Pons (tissue), 1 donor: ENCODE data around the gene PAIP2B.
"Not testable (repeated sequence)": the region's sequence is repeated elsewhere in the genome, so short reads cannot be mapped to it uniquely, and the experiment has no call there.

Experiments used
- DNase-seq: peaks from one replicate; pipeline ENCODE4 v3.0.0-alpha.2; 2016; ENCODE audit warnings: low spot score

PAIP2B gene, protein sequence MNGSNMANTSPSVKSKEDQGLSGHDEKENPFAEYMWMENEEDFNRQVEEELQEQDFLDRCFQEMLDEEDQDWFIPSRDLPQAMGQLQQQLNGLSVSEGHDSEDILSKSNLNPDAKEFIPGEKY

DNA sequence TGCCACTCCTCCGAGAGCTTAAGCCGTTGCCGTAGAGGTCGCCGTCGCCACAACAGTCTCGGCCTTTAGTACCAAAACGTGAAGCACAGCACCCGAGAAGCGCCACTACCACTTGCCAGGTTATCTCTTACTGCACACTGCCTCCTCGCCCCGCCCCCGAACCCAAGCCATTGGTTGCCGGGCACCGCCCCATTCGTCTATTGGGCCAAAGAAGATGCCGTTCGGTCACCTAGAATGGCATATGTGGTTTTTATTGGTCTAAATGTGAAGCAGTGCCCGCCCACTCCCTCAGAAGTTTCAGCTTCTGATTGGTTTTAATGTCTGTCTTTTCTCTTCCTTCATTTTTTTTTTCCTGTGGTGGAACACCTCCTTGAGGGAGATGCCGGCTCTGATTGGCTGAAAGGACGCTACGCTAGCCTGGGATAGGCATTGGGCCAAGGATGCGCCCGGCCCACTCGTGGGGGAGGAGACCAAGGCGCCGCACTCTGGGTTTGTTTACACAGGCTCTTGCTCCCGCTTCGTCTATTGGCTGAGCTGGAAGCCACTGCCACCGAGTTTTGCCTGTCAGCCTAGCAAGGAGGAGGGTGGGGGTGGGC, at the start of gene PAIP2B:
Gene PAIP2B (minus strand): TSS at position 139 of the 596 bp plus-strand sequence. CDS start 24,514 bp downstream, outside the sequence.
- peak; percentile 100 for DNase-seq

DNA sequence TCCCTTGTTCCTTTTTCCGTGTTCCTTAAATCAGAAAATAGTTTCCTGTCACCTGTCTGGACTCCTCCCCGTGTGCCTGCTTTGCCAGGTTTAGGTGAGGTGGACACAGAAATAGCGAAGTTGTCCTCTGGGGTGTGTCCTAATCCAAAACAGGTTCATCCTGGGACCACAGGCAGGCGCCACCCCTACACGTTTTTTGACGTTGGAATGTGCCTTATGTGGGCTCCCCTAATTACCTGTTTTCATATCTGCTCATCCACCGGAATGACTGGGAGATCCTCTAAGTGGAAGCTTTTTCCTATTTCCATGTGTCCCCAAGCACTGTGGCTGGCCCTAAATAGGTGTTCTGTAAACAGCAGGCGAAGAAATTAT, 49.0 kb upstream of the PAIP2B start:
- no peak for DNase-seq

DNA sequence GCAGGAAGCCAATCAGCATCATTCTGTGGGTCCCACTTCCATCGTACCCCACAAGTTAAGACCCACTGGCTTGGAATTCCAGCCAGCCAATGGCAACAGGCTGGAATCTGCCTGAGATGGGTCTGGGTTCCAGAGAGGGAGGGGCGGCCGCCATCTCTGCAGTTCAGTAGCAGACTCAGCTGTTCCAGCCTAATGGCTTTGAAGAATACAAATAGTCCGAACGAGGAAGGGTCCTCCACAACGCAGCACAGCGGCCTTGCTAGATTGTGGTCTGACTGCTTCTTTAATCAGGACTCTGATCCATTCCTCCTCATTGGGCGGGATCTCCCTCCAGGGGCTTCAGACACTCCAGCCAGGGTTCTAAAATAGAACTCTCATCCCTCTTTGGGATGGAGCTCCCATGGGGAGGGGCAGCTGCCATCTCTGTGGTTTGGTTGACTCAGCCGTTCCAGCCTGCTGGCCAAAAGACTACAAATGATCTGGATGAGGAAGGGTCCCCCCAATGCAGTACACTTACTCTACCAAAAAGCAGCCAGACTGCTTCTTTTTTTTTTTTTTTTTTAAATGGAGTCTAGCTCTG, 42.7 kb upstream of the PAIP2B start:
- DNase-seq, result no peak

DNA sequence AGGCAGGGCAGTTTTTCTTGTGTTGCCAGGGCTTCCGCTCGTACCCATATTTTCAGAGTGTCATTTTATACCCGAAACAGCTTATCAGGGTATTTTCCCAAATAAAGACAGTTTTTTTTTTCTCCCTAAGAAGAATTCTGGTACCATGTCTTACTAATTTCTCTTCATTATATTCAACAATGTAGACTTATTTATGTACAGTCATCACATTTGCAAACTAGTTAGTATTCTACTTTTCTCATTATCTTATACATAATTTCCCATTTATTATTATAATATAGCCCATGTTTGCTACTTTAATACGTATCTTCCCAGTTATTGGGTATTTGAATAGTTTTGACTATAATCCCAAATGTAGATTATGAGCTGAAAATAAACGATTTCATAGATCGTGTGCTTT, 36.5 kb upstream of the PAIP2B start:
- DNase-seq, result no peak

DNA sequence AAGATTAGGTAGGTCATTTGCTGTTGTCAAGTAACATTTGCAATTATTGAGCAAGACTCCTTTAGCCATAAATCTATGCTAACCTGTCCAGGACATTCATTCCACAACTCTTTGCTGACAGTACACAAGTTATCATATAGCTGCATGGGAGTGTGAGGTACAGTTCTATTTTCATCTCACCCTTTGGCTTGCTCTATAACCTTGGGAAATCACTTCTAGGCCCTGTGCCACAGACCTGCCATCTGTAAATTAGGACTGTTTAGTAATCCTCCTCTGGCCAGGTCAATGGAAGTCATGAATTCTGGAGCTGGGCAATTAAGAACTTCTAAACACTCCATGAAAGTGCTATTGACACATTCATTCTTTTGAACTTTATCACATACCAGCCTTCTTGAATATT, 34.6 kb upstream of the PAIP2B start:
- no peak for DNase-seq

DNA sequence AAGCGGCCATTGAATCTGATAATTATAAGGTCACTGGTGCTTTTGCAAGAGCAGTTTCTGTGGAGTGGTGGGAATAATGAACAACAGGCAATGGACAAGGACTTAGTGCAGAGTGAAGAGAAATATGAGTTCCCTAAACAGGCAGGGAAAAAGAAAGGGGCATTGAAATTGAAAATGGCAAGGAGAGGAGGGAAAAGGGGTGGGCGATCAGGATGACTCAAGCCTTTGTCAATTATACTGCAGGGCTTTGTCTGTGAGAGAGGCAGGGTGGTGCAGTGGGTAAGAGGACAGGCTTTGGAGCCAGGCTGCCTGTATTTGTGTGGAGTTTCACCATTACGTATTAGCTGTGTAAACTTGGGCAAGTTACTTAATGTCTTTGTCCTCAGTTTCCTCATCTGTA, 29.5 kb upstream of the PAIP2B start:
- peak; percentile 98 for DNase-seq

DNA sequence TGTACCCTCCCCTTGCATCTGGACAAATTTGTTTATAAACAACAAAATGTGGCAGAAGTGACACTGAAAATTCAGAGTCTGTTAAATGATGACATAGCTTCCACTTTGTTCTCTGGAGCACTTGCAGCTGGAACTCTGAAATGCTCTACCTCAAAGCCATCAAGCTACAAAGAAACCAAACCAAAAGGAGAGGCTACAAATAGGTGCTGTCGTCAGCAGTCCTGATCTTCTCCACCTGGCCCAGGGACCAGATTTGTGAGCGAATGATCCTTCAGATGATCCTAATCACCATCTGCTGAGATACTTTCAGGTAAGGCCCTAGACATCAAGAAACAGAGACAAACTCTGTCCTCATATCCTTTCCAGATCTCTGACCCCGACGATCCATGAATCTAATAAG, 27.9 kb upstream of the PAIP2B start:
- DNase-seq, result no peak

DNA sequence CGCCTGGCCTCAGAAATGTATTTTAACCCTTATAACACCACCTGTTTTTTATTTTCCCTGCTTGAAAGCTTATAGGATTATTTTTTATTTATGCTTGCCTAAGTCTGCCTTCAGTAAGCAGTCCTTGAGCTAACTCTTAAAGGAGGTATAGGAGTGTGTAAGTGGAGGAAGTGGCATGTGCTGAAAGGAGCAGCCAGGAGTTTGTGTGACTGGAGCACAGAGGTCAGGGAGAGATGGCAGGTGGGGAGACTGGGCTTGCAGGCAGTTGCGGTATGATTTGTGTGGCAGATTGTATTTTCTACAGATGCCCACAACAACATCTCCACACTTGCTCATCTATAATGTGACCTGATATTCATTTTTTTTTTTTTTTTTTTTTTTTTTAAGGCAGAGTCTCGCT, 27.2 kb upstream of the PAIP2B start:
- no peak for DNase-seq

DNA sequence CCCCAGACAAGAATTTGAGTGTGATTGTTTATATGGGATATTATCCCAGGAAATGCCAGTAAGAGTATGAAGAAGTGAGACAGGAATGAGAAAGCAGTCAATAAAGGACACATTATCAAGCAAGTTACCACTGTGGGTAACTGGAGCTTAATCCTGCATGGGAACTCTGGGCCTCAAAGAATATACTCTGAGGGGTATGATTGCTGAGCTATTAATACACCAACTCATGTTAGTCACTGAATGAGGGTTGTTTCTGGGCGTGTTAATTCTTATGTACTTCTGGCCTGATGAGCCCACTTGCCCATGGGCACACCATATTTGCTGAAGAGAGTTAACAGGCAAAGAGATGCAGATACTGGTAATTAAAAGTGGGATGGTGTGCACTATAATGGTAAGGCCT, 26.6 kb upstream of the PAIP2B start:
- DNase-seq, result no peak

DNA sequence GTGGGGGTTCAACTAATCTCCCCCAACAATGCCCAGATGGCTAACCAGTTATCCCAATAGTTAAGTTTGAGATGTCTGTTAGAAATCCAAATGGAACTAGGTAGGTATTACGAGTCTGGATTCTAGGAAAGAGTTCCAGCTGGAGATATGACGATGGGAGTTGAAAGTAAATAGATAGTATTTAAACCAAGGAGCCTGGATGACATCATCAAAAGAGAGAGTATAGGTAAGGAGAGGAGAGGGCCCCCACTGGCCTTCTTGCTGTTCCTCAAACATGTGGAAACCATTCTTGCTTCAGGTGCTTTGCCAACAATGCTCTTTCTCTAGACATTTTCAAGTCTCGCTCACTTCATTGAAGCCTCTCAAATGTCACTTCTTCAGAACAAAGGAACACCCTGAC, 26.0 kb upstream of the PAIP2B start:
- no peak for DNase-seq

DNA sequence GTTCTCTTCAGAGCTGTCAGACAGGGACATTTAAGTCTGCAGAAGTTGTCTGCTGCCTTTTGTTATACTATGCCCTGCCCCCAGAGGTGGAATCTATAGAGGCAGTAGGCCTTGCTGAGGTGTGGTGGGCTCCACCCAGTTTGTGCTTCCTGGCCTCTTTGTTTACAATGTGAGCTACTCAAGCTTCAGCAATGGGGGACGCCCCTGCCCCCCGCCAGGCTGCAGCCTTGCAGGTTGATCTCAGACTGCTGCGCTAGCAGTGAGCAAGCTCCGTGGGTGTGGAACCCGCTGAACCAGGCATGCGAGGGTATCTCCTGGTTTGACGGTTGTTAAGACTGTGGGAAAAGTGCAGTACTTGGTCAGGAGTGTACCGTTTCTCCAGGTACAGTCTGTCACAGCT, 24.0 kb upstream of the PAIP2B start:
- DNase-seq, result no peak

DNA sequence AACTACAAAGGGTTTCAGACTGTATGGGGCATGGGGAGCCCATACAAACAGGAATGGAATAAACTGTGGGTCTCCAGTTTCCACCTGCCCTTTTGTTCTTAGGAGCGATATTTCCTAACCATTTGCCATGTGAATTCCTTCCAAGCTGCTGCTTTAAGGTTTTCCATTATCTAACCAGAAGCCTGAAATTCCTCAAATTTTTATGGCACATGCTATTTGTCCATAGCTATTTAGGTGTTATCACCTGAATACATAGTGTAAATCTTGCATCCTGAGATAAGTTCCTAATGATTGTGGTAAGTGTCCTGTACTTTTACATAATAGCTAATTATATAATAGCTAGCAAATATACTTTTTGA, 17.4 kb upstream of the PAIP2B start:
- no peak for DNase-seq

DNA sequence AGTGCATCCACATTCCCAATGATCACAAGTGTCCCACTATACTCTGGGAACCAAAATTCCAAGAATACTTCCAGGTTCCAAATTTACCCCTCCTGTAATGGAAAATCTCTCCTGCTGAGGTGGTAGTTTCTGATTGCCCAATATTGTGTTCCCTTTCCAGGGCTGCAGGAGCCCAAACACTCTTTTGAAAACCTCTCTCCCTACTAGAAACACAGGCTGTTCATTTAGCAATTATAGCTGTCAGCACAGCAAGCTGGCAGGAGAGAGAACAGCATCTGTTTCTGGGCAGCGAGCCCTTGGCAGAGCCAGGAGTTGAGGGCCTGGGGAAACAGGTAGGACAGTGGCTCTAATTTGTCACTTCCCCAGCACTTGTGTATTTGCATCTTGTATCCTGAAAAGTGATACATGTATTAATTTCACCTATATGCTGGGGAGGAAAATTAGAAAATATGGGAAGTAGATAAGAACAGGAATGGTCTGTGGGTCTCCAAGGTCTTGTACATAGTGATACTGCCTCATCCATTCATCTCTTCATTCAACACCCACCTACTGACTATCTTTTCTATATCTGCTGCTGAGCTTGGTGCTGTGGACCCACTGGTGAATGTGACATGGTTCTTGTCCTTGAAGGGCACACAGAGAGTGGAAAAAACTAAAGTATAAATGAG, 16.9 kb upstream of the PAIP2B start:
- DNase-seq, result peak; percentile 35

DNA sequence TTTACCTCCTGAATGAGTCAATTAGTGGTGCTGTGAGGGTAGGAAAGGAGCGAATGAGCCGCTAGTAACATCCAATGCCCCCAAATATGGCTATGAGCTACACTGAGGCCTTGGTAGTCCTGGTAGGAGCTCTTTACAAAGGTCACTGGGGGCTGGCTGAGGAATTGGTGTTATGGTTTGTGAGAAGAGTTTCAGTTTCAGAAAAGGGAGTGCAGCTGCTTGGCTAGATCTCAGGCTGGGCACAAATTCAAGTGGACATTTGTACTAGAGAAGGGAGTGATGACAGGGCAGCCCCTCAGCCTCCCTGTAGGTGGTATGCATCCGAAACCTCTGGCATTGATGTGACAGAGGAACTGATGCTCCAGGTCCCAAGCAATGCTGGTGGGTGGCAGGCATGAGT, 13.9 kb upstream of the PAIP2B start:
- peak; percentile 32 for DNase-seq

DNA sequence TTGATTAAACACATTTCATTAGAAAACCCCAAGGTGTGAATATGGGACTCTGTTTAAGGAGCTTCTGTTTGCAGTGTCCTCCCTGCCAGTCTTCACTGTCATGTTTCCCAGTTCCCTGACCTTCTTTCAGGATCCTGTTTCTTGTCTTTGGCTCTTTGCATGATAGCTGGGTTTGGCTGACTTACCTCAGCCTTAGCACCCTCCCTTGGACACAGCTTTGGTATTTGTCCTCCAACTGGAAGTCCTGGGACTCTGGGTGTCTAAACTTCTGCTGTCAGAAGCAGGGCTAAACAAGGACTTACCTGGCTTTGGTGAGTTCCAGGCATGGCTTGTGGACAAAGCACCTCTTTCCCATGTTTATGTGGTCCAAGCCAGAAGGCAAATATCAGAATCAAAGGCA, 11.2 kb upstream of the PAIP2B start:
- no peak for DNase-seq

DNA sequence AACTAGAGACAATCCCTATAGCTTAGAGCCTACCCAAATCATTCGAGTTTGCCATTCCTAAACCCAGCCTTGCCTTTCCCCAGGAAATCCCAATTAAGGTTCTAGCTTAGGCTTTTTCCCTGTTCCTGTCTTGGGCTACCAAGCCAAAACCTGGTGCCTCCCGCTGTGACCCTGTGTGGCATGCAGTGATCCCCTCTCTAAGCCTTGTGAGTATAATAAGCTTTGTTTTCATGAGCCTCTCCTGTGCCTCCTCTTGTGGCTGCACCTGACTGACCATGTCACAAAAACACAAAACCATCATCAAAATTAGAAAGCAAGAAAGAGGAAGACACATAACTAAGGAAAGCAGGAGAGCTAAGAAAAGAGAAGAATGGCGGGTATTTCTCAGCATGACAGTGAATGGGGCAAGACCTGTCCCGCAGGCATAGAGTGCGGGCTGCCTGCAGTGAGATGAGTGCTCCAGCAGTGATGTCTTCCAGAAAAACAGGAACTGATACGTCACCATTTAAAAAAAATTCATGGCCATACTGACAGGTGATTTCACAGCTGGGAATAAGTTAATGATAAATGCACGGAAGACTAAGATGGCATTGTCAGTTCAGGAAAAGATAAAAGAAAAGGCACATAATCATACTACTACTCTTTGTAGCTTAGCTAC, 9.2 kb upstream of the PAIP2B start:
- no peak for DNase-seq

DNA sequence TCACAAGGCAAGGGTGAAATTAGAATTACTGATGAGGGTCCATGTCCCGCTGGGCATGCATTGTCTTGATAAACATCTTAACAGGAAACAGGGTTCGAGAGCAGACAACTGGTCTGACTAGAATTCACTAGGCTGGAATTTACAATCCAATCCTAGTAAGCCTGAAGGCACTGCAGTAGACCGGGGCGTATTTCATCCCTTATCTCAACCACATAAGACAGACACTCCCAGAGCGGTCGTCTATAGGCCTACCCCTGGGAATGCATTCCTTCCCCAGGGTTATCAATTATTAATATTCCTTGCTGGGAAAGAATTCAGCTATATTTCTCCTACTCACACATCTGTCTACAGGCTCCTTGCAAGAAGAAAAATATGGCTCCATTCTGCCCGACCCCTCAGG, 6.2 kb upstream of the PAIP2B start:
- not testable (repeated sequence) for DNase-seq

DNA sequence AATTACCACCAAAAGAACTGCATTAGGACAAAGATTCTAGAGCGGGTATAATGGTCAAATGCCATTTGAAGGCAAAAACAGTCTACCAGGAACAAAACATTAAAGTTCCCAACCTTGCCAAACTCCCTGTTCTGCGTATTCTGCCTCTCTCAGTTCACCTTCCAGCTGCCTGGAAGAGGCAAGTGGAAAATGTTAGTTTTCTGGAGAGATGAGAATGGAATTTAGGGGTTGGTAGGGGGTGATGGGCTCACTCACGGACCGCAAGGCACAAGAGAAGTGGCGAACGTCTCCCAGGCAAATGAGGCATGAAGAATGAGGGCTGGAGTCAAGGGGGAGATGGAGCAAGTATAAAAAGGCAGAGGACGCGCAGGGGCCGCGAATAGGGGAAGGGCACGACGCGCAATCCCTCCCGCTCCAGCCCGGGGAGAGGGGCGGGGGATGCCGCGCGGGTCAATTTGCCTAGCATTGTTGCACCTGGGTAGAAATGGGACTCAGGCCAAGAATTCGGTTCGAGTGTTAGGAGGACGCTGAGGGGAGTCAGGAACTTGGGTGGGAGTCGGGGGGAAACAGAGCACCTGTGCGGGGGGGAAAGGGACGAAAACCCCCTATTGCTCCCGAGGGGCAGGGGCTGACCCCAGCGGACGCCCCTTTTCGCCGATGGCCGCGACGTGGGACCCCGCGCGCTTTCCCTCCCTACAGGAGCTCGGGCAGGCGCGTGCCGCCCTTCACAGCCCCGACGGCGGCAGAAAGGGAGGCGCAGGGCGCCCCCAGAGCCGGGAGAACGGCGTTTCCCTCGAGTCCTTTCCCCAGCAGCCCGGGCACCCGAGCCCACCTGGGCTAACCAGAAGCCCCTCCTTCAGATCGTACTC, 573 bp downstream of the PAIP2B start:
- peak; percentile 41 for DNase-seq

DNA sequence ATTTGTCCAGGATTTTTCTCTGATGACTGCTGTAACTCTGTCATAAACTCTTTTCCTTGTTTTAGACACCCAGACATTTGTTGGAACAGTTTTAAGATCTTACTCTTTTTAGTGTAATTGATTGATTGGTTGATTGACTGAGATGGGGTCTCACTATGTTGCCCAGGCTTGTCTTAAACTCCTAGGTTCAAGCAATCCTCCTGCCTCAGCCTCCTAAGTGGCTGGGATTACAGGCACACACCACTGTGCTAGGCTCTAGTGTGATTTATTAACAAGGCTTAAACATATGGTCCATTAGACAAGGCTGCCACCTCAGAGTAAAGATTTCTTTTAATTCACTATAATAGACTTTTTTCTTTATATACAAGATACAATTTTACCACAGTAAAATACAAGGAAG, 2.0 kb downstream of the PAIP2B start:
- no peak for DNase-seq

DNA sequence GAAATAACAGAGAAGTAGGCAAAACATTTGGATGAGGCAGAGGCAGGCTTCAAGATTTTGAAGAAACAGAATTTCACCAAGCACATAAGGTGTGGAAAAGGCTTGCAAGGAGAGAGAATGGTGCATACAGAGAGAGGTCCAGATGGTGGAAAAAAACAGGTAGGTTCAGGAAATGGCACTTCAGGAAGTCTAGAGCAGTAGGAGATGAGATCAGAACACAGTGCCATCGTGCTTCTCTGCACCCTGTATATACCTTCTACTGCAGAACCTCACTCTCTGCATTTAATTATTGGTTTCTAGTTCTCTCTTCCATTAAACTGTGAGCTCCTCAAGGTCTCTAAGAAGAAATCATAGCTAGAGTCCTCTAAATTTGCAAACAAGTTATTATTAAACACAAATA, 2.4 kb downstream of the PAIP2B start:
- DNase-seq, result peak; percentile 37

DNA sequence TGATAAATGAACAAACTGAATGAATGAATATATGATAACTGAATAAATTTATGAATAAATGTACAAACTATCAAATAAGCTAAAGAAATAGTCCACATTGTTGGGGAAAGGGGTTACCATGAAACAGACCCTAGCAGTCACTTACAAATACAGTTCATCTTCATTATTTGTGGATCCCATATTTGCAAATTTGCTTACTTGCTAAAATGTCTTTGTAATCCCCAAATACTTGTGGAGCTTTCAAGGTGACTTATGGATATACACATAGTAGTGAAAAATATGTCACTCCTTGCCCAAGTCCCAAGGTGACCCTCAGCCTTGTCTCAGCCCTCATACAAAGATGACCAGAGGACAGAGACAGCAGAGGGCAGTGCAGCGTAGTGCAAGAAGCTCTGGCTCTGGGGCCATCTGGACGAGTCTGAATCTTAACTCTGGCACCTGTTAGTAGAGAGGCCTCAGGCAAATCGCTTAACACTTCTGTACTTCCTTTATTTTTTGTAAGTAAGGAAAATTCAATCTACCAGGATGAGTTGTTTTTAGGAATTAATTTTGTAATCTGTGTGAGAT, 3.1 kb downstream of the PAIP2B start:
- DNase-seq, result peak; percentile 93

DNA sequence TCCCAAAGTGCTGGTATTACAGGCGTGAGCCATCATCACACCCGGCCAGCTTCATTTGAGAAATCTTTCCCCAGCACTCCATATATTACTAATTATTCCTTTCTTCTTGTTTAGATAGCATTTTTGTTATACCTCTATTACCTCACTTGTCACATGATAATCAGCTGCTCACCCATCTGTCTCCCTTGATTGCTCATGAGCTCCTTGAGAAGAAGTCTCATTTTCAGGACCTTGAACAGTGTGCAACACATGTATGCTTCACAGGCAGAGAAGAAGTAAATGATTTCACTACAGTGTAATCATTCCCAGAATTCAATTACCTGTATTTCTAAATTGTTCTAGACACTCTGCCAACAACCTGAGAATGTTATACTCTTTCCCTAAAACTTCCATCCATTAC, 6.2 kb downstream of the PAIP2B start:
- DNase-seq, result no peak
